GM12875 (cell line): ENCODE data around the gene VPS9D1.
"Not testable (repeated sequence)": the region's sequence is repeated elsewhere in the genome, so short reads cannot be mapped to it uniquely, and the experiment has no call there.

Experiments
- H3K4me3 ChIP-seq: one replicate; pipeline ENCODE4 v1.5.1; 2011; ENCODE audit warnings: low read depth, low read length, control low read depth
- TF ChIP-seq, protein P1 (sequence below): IDR thresholded peaks from 2 replicates; pipeline ENCODE4 v1.5.1; 2011; ENCODE audit warnings: low read depth, mild to moderate bottlenecking, control low read depth, inconsistent platforms, low read length, moderate library complexity, borderline replicate concordance; ENCODE audit not compliant: insufficient read depth

Gene VPS9D1

DNA sequence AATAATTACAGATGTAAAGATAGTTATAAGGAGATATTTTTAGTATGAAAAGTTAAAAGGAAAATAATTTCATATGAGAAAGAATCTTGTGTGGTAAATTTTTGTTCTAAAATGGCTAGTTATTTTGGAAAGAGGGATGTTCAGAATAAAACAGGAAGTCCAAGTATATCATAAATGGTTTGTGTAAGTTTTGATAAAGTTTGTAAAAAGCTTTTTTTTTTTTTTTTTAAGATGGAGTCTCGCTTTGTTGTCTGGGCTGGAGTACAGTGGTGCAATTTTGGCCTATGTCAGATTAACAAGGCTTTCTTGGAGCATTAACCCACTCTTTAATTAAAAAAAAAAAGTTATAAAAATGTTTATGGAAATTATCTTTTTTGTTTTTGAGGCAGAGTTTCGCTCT is 42.4 kb downstream of the VPS9D1 start:
- TF ChIP-seq, protein P1, sequence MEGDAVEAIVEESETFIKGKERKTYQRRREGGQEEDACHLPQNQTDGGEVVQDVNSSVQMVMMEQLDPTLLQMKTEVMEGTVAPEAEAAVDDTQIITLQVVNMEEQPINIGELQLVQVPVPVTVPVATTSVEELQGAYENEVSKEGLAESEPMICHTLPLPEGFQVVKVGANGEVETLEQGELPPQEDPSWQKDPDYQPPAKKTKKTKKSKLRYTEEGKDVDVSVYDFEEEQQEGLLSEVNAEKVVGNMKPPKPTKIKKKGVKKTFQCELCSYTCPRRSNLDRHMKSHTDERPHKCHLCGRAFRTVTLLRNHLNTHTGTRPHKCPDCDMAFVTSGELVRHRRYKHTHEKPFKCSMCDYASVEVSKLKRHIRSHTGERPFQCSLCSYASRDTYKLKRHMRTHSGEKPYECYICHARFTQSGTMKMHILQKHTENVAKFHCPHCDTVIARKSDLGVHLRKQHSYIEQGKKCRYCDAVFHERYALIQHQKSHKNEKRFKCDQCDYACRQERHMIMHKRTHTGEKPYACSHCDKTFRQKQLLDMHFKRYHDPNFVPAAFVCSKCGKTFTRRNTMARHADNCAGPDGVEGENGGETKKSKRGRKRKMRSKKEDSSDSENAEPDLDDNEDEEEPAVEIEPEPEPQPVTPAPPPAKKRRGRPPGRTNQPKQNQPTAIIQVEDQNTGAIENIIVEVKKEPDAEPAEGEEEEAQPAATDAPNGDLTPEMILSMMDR, result no peak
- H3K4me3 ChIP-seq, result no peak overlapping the region

DNA sequence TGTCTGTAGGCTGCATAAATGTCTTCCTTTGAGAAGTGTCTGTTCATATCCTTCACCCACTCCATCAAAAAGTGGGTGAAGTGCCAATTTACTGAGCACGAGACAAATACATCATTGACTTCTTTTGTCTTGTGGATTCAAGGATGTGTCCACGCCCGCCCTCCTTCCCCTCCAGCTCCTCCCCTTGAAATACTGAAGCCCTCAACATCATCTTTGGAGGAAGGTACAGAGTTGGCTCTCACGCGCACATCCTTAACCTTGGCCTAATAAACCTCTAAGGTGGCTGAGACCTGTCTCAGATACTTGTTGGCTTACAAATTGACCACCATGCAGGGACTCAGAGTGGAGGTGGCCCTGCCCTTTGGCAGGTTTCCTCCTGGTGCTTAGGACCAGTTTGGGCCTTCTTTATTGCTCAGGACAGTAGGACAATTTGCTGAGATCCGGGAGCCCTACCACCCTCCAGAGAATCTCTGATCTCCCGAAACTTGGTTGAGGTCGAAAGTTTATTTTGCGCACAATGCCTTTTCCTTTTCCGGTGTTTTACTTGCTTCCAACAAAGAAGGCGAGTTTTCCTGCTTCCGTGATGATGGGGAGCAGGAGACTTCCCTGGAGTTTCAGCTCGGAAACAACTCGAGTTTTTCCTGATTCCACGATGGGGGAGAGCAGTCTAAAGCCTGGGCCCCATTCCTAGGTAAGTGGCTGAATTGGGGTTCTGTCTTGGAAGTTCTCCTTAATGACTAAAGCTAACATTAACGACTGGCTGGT is 48.3 kb downstream of the VPS9D1 start:
- H3K4me3 ChIP-seq, result no peak overlapping the region
- TF ChIP-seq, protein P1, result no peak

DNA sequence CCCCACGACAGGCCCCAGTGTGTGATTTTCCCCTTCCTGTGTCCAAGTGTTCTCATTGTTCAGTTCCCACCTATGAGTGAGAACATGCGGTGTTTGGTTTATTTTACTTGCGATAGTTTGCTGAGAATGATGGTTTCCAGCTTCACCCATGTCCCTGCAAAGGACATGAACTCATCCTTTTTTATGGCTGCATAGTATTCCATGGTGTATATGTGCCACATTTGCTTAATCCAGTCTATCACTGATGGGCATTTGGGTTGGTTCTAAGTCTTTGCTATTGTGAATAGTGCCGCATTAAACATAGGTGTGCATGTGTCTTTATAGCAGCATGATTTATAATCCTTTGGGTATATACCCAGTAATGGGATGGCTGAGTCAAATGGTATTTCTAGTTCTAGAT is 49.1 kb downstream of the VPS9D1 start:
- not testable (repeated sequence) for H3K4me3 ChIP-seq

DNA sequence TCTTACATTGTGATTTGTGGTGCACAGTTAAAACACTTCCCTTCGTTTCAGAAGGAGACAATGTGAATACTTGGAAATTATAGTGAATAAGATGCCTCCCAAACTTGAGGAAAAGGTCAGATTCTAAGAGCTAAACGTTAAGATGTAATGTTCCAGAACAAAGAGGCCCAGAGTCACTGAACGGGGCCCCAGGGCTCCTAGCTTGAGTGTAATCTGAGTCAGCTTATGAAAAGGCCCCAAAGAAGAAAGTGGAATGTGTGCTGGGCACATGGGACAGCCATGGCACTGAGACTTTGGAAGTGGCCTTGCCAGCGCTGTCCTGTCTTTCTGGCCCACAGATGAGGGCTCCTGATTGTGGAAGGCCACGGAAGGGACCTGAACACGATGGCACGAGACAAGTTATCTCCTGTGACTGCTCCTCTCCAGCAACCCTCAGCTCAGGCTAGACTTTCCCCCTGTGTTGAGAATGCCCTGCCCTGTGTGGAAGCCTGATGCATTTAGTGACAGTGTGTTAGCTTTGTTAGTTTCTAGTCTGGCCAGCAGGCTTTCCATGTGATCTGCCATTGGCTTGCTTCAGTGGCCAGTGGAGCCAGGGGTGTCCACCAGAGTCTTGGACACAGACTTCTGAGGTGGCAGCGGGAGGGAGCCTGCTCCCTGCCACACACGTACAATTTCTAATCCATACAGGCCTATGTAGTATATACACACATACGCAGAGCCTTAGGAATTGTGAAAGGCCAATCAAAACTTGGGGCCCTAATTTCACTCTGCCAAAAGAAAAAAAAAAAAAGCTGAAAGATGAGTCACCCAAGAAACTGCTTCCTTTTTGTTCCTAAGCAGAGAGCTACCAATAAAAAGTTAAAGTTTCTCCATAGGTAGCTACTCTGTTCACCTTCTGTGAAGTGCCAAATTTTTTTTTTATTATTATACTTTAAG is 49.9 kb downstream of the VPS9D1 start:
- no peak overlapping the region for H3K4me3 ChIP-seq
- TF ChIP-seq, protein P1, result no peak

DNA sequence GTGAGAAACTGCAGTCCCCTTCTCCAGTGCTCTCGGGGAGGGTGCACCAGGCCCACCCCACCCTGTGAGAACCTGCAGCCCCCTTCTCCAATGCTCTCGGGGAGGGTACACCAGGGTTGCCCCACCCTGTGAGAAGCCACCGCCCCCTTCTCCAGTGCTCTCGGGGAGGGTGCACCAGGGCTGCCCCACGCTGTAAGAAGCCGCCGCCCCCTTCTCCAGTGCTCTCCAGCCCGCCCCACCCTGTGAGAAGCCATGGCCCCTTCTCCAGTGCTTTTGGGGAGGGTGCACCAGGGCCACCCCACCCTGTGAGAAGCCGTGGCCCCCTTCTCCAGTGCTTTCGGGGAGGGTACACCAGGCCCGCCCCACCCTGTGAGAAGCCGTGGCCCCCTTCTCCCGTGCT is 50.9 kb downstream of the VPS9D1 start:
- TF ChIP-seq, protein P1, result no peak
- H3K4me3 ChIP-seq, result no peak overlapping the region

DNA sequence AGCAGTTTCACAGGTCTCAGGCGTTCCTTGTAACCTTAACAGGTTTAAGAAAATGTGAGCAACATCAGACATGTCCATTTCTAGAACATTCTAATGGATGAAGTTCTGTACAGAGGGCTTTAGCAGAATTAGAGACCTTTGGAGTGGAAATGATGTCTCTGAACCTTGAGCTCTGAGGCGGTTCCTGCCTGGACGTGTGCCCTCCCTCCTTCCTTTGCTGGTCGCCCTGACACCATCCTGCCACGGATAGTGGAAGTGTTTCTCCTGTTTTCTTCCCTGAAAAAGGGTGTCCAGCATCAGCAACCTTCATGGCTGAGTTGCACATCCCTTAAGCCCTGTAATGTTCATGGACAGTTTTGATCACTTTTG is 51.9 kb downstream of the VPS9D1 start:
- TF ChIP-seq, protein P1, result no peak
- no peak overlapping the region for H3K4me3 ChIP-seq

DNA sequence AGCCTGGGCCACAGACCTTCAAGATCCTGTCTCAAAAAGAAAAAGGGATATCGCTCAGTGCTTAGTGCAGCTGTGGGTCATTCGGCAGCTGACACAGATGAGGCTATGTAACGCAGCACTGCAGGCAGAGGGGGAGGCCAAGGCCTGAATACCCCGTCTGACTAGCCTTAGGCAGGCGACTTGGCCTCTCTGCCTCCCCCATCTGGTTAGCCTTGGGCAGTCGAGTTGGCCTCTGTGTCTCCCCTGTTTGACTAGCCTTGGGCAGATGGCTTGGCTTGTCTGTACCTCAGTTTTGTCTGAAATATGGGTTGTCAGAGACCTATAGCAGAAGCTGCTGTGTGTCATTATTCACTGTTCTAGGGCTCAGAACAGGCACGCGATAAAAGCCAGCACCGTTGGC is 53.1 kb downstream of the VPS9D1 start:
- no peak overlapping the region for H3K4me3 ChIP-seq
- TF ChIP-seq, protein P1, result no peak
